Measurements from ENCODE around the gene SLC4A1. TPM values are rescaled to one million over a fixed set of nuclear protein-coding genes. Genes with fewer than 3 reads are reported as not detected.

Gene SLC4A1
- total and polyA plus RNA-seq, 5 donors from 2014 or later, result not detected

Other genes starting within 250 kb of the SLC4A1 start
- gene LSM12, start 201.5 kb downstream of the SLC4A1 start, total RNA-seq, result 42.6 TPM
- 10 to 100 TPM; 69.8 to 83.7 (median 72.6) TPM for gene LSM12, start 201.5 kb downstream of the SLC4A1 start, polyA plus RNA-seq
- gene G6PC3, start 197.4 kb downstream of the SLC4A1 start, total RNA-seq, result 10.7 TPM
- gene G6PC3, start 197.4 kb downstream of the SLC4A1 start, polyA plus RNA-seq, result 10 to 100 TPM; 15.0 to 21.5 (median 16.5) TPM
- gene HDAC5, start 144.5 kb downstream of the SLC4A1 start, total RNA-seq, result 69.1 TPM
- 10 to 100 TPM; 10.6 to 16.4 (median 13.0) TPM for gene HDAC5, start 144.5 kb downstream of the SLC4A1 start, polyA plus RNA-seq
- 9.2 TPM for gene HROB, start 126.2 kb downstream of the SLC4A1 start, total RNA-seq
- gene HROB, start 126.2 kb downstream of the SLC4A1 start, polyA plus RNA-seq, result under 1 TPM; 0.16 to 0.67 (median 0.38) TPM
- gene ASB16, start 97.4 kb downstream of the SLC4A1 start, total RNA-seq, result not detected
- gene ASB16, start 97.4 kb downstream of the SLC4A1 start, polyA plus RNA-seq, result under 1 TPM in 2 of 4 donors, not detected in 2; 0.09 to 0.16 TPM
- 67.7 TPM for gene TMUB2, start 81.2 kb downstream of the SLC4A1 start, total RNA-seq
- 10 to 100 TPM; 31.7 to 43.7 (median 34.5) TPM for gene TMUB2, start 81.2 kb downstream of the SLC4A1 start, polyA plus RNA-seq
- 103 TPM for gene ATXN7L3, start 68.3 kb downstream of the SLC4A1 start, total RNA-seq
- gene ATXN7L3, start 68.3 kb downstream of the SLC4A1 start, polyA plus RNA-seq, result 10 to 100 TPM; 10.3 to 16.1 (median 12.6) TPM
- 104 TPM for gene UBTF, start 48.5 kb downstream of the SLC4A1 start, total RNA-seq
- gene UBTF, start 48.5 kb downstream of the SLC4A1 start, polyA plus RNA-seq, result 10 to 100 TPM; 22.3 to 28.5 (median 26.5) TPM
- gene RUNDC3A, start 40.5 kb upstream of the SLC4A1 start, total RNA-seq, result 0.27 TPM
- under 1 TPM in 1 of 4 donors, not detected in 3; 0.96 TPM for gene RUNDC3A, start 40.5 kb upstream of the SLC4A1 start, polyA plus RNA-seq
- 64.7 TPM for gene SLC25A39, start 56.7 kb upstream of the SLC4A1 start, total RNA-seq
- gene SLC25A39, start 56.7 kb upstream of the SLC4A1 start, polyA plus RNA-seq, result 100 to 1,000 TPM in 1 of 4 donors, 10 to 100 TPM in 3; 93.8 to 112 (median 98.4) TPM
- 24.3 TPM for gene GRN, start 77.2 kb upstream of the SLC4A1 start, total RNA-seq
- 10 to 100 TPM; 29.1 to 39.4 (median 33.7) TPM for gene GRN, start 77.2 kb upstream of the SLC4A1 start, polyA plus RNA-seq
- gene FAM171A2, start 95.7 kb upstream of the SLC4A1 start, total RNA-seq, result 0.25 TPM
- gene FAM171A2, start 95.7 kb upstream of the SLC4A1 start, polyA plus RNA-seq, result under 1 TPM in 2 of 4 donors, not detected in 2; 0.07 to 0.09 TPM
- 19.5 TPM for gene ITGA2B, start 121.5 kb upstream of the SLC4A1 start, total RNA-seq
- gene ITGA2B, start 121.5 kb upstream of the SLC4A1 start, polyA plus RNA-seq, result not detected
- 87.7 TPM for gene GPATCH8, start 235.3 kb upstream of the SLC4A1 start, total RNA-seq
- gene GPATCH8, start 235.3 kb upstream of the SLC4A1 start, polyA plus RNA-seq, result 10 to 100 TPM; 24.0 to 34.3 (median 25.3) TPM

Data from CD4-positive, CD25-positive, alpha-beta regulatory T cell (primary cell).